ENCODE data around the gene GABRD. TPM values are rescaled to one million over a fixed set of nuclear protein-coding genes. Genes with fewer than 3 reads are reported as not detected.

The GABRD gene
- total RNA-seq, 4 donors from 2014 or later = 0.83 TPM; not detected in 3

DNA sequence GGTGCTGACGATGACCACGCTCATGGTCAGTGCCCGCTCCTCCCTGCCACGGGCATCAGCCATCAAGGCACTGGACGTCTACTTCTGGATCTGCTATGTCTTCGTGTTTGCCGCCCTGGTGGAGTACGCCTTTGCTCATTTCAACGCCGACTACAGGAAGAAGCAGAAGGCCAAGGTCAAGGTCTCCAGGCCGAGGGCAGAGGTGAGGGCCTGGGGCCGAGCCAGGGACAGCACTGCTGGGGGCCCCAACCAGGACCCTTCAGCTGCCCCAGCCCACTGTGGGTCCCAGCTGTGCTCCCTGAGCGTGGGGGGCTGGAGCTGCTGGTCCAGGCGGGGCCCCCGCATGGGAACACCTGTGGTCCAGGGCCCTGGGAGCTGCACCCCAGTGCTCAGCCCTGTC lies 10.4 kb downstream of the GABRD start:
- DNase-seq = no peak
- intact Hi-C loops (cut with DNase I; ENCODE audit: low total_unique reads) = no loop called here
- TF ChIP-seq CTCF (IDR thresholded peaks at IDR 0.05) (no peak), POLR2A (IDR thresholded peaks at IDR 0.05) (no peak)
- Histone ChIP-seq H3K9me3 (no peaks in the 10 kb centered on the region), H3K4me1 (no peaks in the 10 kb centered on the region), H3K27ac (no peak overlapping the region), H3K27me3 (no peaks in the 10 kb centered on the region), H3K4me3 (no peak overlapping the region), H3K36me3 (no peaks in the 10 kb centered on the region)

DNA sequence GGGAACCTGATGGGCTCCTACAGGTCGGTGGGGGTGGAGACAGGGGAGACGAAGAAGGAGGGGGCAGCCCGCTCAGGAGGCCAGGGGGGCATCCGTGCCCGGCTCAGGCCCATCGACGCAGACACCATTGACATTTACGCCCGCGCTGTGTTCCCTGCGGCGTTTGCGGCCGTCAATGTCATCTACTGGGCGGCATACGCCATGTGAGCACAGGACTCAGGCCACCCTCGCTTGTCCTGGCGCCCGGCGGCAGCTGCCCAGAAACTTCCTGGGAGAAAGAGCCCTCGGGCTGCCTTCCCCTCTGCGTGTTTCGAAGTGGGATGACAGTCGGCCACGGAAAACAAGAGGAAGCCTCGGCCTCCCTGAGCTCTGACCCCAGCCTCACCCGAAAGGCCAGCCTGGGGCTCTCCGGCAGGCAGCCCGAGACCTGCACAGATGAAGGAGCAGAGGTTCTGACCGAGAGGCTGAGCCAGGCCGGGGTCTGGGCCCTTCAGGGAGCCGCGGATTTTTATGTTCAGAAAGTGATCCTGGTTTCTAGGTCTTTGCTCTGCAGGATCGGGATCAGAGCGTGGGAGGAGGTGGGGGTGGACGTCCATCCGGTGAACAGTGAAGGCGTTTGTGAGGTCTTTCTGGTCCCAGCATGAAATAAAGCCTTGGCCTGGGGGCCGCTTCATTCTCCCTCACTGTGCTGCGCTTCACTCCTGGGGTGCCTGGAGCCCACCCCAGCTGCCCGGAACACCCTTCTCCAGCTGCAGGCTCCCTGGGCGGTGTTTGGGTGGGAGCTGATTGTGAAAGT lies 11.1 kb downstream of the GABRD start:
- Histone ChIP-seq H3K4me1 (no peaks in the 10 kb centered on the region), H3K4me3 (no peak overlapping the region), H3K27ac (no peak overlapping the region), H3K27me3 (no peaks in the 10 kb centered on the region), H3K36me3 (no peaks in the 10 kb centered on the region), H3K9me3 (no peaks in the 10 kb centered on the region)
- no peak for DNase-seq
- TF ChIP-seq POLR2A (IDR thresholded peaks at IDR 0.05) = no peak
- TF ChIP-seq CTCF (IDR thresholded peaks at IDR 0.05) = no peak
- intact Hi-C loops (cut with DNase I; ENCODE audit: low total_unique reads) = no loop called here

- Histone ChIP-seq H3K4me3 (no peak overlapping the region), H3K4me1 (no peaks in the 10 kb centered on the region), H3K9me3 (no peaks in the 10 kb centered on the region), H3K27ac (no peak overlapping the region), H3K36me3 (no peaks in the 10 kb centered on the region), H3K27me3 (no peaks in the 10 kb centered on the region)
- intact Hi-C loops (cut with DNase I; ENCODE audit: low total_unique reads) = no loop called here
- no peak for DNase-seq
- TF ChIP-seq CTCF (IDR thresholded peaks at IDR 0.05) (no peak), POLR2A (IDR thresholded peaks at IDR 0.05) (no peak)
Observed at GRCh38 chr1:2031546-2032540, 12.7 kb downstream of the GABRD start.

GRCh38 chr1:2032737-2033136 lies 13.6 kb downstream of the GABRD start:
- TF ChIP-seq POLR2A (IDR thresholded peaks at IDR 0.05) (no peak), CTCF (IDR thresholded peaks at IDR 0.05) (no peak)
- H3K27ac ChIP-seq = no peak overlapping the region
- DNase-seq = no peak
- no peak overlapping the region for H3K4me3 ChIP-seq
- intact Hi-C loops (cut with DNase I; ENCODE audit: low total_unique reads) = no loop called here
- no peaks in the 10 kb centered on the region for H3K9me3 ChIP-seq
- no peaks in the 10 kb centered on the region for H3K27me3 ChIP-seq
- H3K36me3 ChIP-seq = no peaks in the 10 kb centered on the region
- no peaks in the 10 kb centered on the region for H3K4me1 ChIP-seq

GRCh38 chr1:2033165-2033564 lies 14.0 kb downstream of the GABRD start:
- no peaks in the 10 kb centered on the region for H3K36me3 ChIP-seq
- intact Hi-C loops (cut with DNase I; ENCODE audit: low total_unique reads) = no loop called here
- DNase-seq = no peak
- no peaks in the 10 kb centered on the region for H3K4me1 ChIP-seq
- H3K27me3 ChIP-seq = no peaks in the 10 kb centered on the region
- H3K27ac ChIP-seq = no peak overlapping the region
- TF ChIP-seq POLR2A (IDR thresholded peaks at IDR 0.05) = no peak
- no peak for TF ChIP-seq CTCF (IDR thresholded peaks at IDR 0.05)
- no peak overlapping the region for H3K4me3 ChIP-seq
- no peaks in the 10 kb centered on the region for H3K9me3 ChIP-seq
